HCT116 (cell line): Measurements from ENCODE around the gene VASN. TPM values are rescaled to one million over a fixed set of nuclear protein-coding genes. Genes with fewer than 3 reads are reported as not detected.

Experiments used
- ATAC-seq: fragments of 200-7000 bp; cut with Tn5 transposase; 2 replicates; pipeline ENCODE4 v1.9.1; 2020; ENCODE audit warnings: mild to moderate bottlenecking, moderate library complexity
- BruUV-seq: library from RNA; stranded (reverse); fragments of 400-500 nt; replicated peaks from 2 replicates; lab custom pipeline; 2021; lab: Mats Ljungman, UMichigan
- CTCF ChIA-PET: fragments of 300-600 bp; sonication (Branson Sonifier 250); formaldehyde crosslinking; loops from one replicate; lab custom pipeline; 2021; ENCODE audit warnings: antibody characterized with exemption; lab: Charles Lee
- POLR2A ChIA-PET: fragments of 300-600, 350-600 bp; sonication (Branson Sonifier 250); formaldehyde crosslinking; loops from one replicate; lab custom pipeline; 2021; ENCODE audit warnings: antibody characterized with exemption; lab: Charles Lee
- RAD21 ChIA-PET, 2 experiments: fragments of 300-600 bp; sonication (Branson Sonifier 250); formaldehyde crosslinking; loops; one replicate each; lab custom pipeline; 2023; ENCODE audit warnings: low total read pairs in 2 of 2; ENCODE audit not compliant: uncharacterized antibody in 2 of 2, unreplicated experiment in 2 of 2, low non-redundant PET in 1 of 2; lab: Charles Lee
- DNase-seq: peaks from one replicate; pipeline ENCODE4 v3.0.0-alpha.2; 2010; ENCODE audit warnings: low read depth, low spot score
- H2AFZ ChIP-seq: fragments of 200-600 bp; shearing (Covaris generic), sonication (generic); 2 replicates; pipeline ENCODE4 v1.6.1; 2017; ENCODE audit warnings: low read depth, mixed run types, mixed read lengths, antibody characterized with exemption, low read length; ENCODE audit not compliant: poor library complexity, severe bottlenecking
- H3K27ac ChIP-seq: 2 replicates; pipeline ENCODE4 v1.5.1; 2012; ENCODE audit warnings: low read depth, low read length
- H3K27me3 ChIP-seq: fragments of 200-600 bp; sonication (generic); 2 replicates; pipeline ENCODE4 v1.6.1; 2016; ENCODE audit warnings: mixed run types, low read length, mixed read lengths; ENCODE audit not compliant: insufficient read depth
- H3K36me3 ChIP-seq, 2 experiments: fragments of 200-500 bp in 1 of 2; fragments of 200-600 bp in 1 of 2; sonication (Bioruptor generic) in 1 of 2; sonication (generic) in 1 of 2; 2 replicates each; pipeline versions ENCODE4 v1.5.1 to v1.6.1; 2014 to 2016; ENCODE audit warnings: low read length in 2 of 2, inconsistent platforms in 1 of 2, mixed read lengths in 1 of 2, mixed run types in 1 of 2; ENCODE audit not compliant: insufficient read depth in 2 of 2, control insufficient read depth in 1 of 2
- H3K4me1 ChIP-seq, 2 experiments: fragments of 200-600 bp in 1 of 2; sonication (generic) in 1 of 2; 2 replicates each; pipeline versions ENCODE4 v1.5.1 to v1.6.1; 2012 to 2017; ENCODE audit warnings: low read length in 2 of 2, inconsistent platforms in 1 of 2, mild to moderate bottlenecking in 1 of 2, mixed read lengths in 1 of 2, mixed run types in 1 of 2, moderate library complexity in 1 of 2; ENCODE audit not compliant: insufficient read depth in 2 of 2, control insufficient read depth in 1 of 2
- H3K4me2 ChIP-seq: fragments of 200-600 bp; sonication (generic); 2 replicates; pipeline ENCODE4 v1.6.1; 2017; ENCODE audit warnings: mixed run types, low read length, mixed read lengths
- H3K4me3 ChIP-seq, 2 experiments: fragments of 200-600 bp in 1 of 2; sonication (generic) in 1 of 2; replicated peaks in 1 of 2; 2 replicates each; pipeline ENCODE4 v1.5.1; 2011 to 2016; ENCODE audit warnings: low read length in 2 of 2, control low read depth in 1 of 2, low read depth in 1 of 2, mild to moderate bottlenecking in 1 of 2, mixed read lengths in 1 of 2, mixed run types in 1 of 2
- H3K79me2 ChIP-seq: fragments of 200-600 bp; sonication (generic); 2 replicates; pipeline ENCODE4 v1.6.1; 2017; ENCODE audit warnings: mild to moderate bottlenecking, mixed run types, low read length, moderate library complexity, mixed read lengths; ENCODE audit not compliant: insufficient read depth
- H3K9ac ChIP-seq: fragments of 200-600 bp; sonication (generic); 2 replicates; pipeline ENCODE4 v1.6.1; 2016; ENCODE audit warnings: low read length, mixed read lengths
- H3K9me2 ChIP-seq: fragments of 200-600 bp; sonication (generic), shearing (Covaris generic); 2 replicates; pipeline ENCODE4 v1.6.1; 2017; ENCODE audit warnings: mixed run types, mild to moderate bottlenecking, moderate library complexity; ENCODE audit not compliant: insufficient read depth
- H3K9me3 ChIP-seq, 2 experiments: fragments of 200-500 bp in 1 of 2; fragments of 200-600 bp in 1 of 2; sonication (Bioruptor generic) in 1 of 2; sonication (generic) in 1 of 2; 2 replicates each; pipeline ENCODE4 v1.6.1; 2014 to 2017; ENCODE audit warnings: low read length in 2 of 2, mixed read lengths in 2 of 2, inconsistent platforms in 1 of 2, low read depth in 1 of 2, mild to moderate bottlenecking in 1 of 2, mixed run types in 1 of 2, moderate library complexity in 1 of 2; ENCODE audit not compliant: control insufficient read depth in 1 of 2, insufficient read depth in 1 of 2
- H4K20me1 ChIP-seq: fragments of 200-600 bp; sonication (generic), shearing (Covaris generic); 2 replicates; pipeline ENCODE4 v1.6.1; 2017; ENCODE audit warnings: mixed run types, mild to moderate bottlenecking, moderate library complexity; ENCODE audit not compliant: insufficient read depth
- CEBPB ChIP-seq: IDR thresholded peaks from 2 replicates; pipeline ENCODE4 v1.6.1; 2012; ENCODE audit warnings: low read depth
- ELF1 ChIP-seq: IDR thresholded peaks from 2 replicates; pipeline ENCODE4 v1.6.1; 2012; ENCODE audit warnings: low read depth, borderline replicate concordance
- EZH2 ChIP-seq: fragments of 200-600 bp; sonication (generic); IDR thresholded peaks from 2 replicates; pipeline ENCODE4 v1.6.1; 2017; ENCODE audit warnings: antibody characterized with exemption, mixed run types
- EZH2phosphoT487 ChIP-seq: fragments of 200-600 bp; IDR thresholded peaks from 2 replicates; pipeline ENCODE4 v1.6.1; 2018; ENCODE audit warnings: antibody characterized with exemption, borderline replicate concordance
- POLR2A ChIP-seq: IDR thresholded peaks from 2 replicates; pipeline ENCODE4 v1.7.0; 2011; ENCODE audit warnings: borderline replicate concordance; ENCODE audit not compliant: insufficient read depth, insufficient read length; ENCODE audit errors: extremely low read depth
- POLR2AphosphoS5 ChIP-seq: IDR thresholded peaks from 2 replicates; pipeline ENCODE4 v1.6.1; 2011; ENCODE audit warnings: mild to moderate bottlenecking, low read depth, low read length, moderate library complexity
- RAD21 ChIP-seq: IDR thresholded peaks from 2 replicates; pipeline ENCODE4 v1.6.1; 2012; ENCODE audit warnings: low read depth, mild to moderate bottlenecking
- SIN3A ChIP-seq: IDR thresholded peaks from 2 replicates; pipeline ENCODE4 v1.6.1; 2012; ENCODE audit warnings: low read depth
- SP1 ChIP-seq: IDR thresholded peaks from 2 replicates; pipeline ENCODE4 v1.6.1; 2012; ENCODE audit warnings: low read depth
- SRF ChIP-seq: IDR thresholded peaks from 2 replicates; pipeline ENCODE4 v1.6.1; 2012; ENCODE audit warnings: low read depth
- ZFX ChIP-seq: fragments of 450-650 bp; IDR thresholded peaks from 2 replicates; pipeline ENCODE4 v1.6.1; 2017
- ZNF274 ChIP-seq: fragments of 200-500 bp; sonication (Bioruptor generic); IDR thresholded peaks from 2 replicates; pipeline ENCODE4 v1.6.1; 2014; ENCODE audit warnings: mild to moderate bottlenecking, low read depth, low read length, inconsistent platforms
- intact Hi-C: fragments of 100-400 bp; cut with micrococcal nuclease; formaldehyde crosslinking; loops from 2 replicates; pipeline ENCODE4 v1.10.0; 2022
- total RNA-seq: library from RNA; stranded (reverse); gene quantifications from one replicate; pipeline ENCODE4 v1.2.1, GENCODE V29; 2021; ENCODE audit not compliant: unreplicated experiment
- TF ChIP-seq, protein P1 (sequence below): IDR thresholded peaks from 2 replicates; pipeline ENCODE4 v1.6.1; 2012
- TF ChIP-seq, protein P2 (sequence below): IDR thresholded peaks from 2 replicates; pipeline ENCODE4 v1.6.1; 2012

Gene VASN
- total RNA-seq, 1 experiment from 2014 or later = 6.3 TPM

DNA sequence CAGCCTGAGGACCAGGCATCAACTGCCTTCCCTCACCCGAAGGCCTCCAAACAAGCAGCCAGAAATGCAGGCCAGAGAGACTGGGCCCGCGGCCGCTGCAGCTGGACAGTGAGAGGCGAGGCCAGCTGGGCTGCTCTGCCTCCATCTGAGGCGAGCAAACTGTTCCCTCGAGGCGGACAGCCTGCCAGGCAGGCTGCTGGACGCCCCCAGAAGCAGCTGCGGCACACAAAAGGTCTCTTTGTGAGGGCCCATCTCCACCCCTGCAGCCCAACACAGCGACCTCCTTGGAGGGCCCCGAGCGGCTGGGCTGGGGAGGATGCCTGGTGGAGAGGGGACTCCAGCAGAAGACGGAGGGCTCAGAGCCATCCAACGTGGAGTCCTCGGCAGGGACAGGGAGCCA is 40.0 kb downstream of the VASN start:
- Histone ChIP-seq H3K4me1 (peaks cover 6 to 11% of the 10 kb centered on the region in 2 experiments; a peak in 3 of 4 replicates), H3K79me2 (peaks cover 16% of the 10 kb centered on the region), H3K4me2 (no peak overlapping the region), H3K9me2 (no peaks in the 10 kb centered on the region), H3K36me3 (no peaks in the 10 kb centered on the region; a peak in 1 of 4 replicates), H3K4me3 (no peak overlapping the region), H3K9me3 (no peaks in the 10 kb centered on the region), H3K27ac (no peak overlapping the region; the same call in 1 of the 2 replicates), H2AFZ (no peak overlapping the region), H4K20me1 (no peaks in the 10 kb centered on the region), H3K9ac (no peak overlapping the region), H3K27me3 (no peaks in the 10 kb centered on the region)
- CTCF ChIA-PET = no interaction called here
- TF ChIP-seq POLR2AphosphoS5 (no peak), RAD21 (no peak), EZH2phosphoT487 (no peak), SP1 (no peak), ELF1 (no peak), ZNF274 (no peak), CEBPB (no peak), POLR2A (no peak), SRF (no peak), EZH2 (no peak), ZFX (no peak), SIN3A (no peak)
- TF ChIP-seq, protein P1, sequence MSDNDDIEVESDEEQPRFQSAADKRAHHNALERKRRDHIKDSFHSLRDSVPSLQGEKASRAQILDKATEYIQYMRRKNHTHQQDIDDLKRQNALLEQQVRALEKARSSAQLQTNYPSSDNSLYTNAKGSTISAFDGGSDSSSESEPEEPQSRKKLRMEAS = no peak
- TF ChIP-seq, protein P2, sequence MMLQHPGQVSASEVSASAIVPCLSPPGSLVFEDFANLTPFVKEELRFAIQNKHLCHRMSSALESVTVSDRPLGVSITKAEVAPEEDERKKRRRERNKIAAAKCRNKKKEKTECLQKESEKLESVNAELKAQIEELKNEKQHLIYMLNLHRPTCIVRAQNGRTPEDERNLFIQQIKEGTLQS = no peak
- intact Hi-C loops = no loop called here
- POLR2A ChIA-PET = no interaction called here
- DNase-seq = no peak
- RAD21 ChIA-PET = no interaction called here
- no TSS peak for BruUV-seq
- no peak for ATAC-seq
